Smooth muscle cell (in vitro differentiated cells): ENCODE data around the gene CUL2. TPM values are rescaled to one million over a fixed set of nuclear protein-coding genes. Genes with fewer than 3 reads are reported as not detected.

Experiments
- DNase-seq: peaks from one replicate; lab custom pipeline; 2025; ENCODE audit not compliant: unreplicated experiment; lab: John Stamatoyannopoulos, UW
- H2AFZ ChIP-seq: fragments of 200-600 bp; sonication (generic); 2 replicates; pipeline ENCODE4 v1.6.0; 2016; ENCODE audit warnings: antibody characterized with exemption, low read depth, mild to moderate bottlenecking
- H3F3A ChIP-seq: fragments of 200-600 bp; sonication (generic); 2 replicates; pipeline ENCODE4 v1.6.0; 2017; ENCODE audit warnings: antibody characterized with exemption, low read depth
- H3K27ac ChIP-seq: fragments of 200-600 bp; sonication (generic); 2 replicates; pipeline ENCODE4 v1.5.1; 2016; ENCODE audit warnings: low read depth, mild to moderate bottlenecking
- H3K27me3 ChIP-seq: fragments of 200-600 bp; sonication (generic); 2 replicates; pipeline ENCODE4 v1.6.1; 2016; ENCODE audit warnings: low read depth, mild to moderate bottlenecking
- H3K36me3 ChIP-seq: fragments of 200-600 bp; sonication (generic); 2 replicates; pipeline ENCODE4 v1.5.1; 2016; ENCODE audit warnings: low read depth
- H3K4me1 ChIP-seq: fragments of 200-600 bp; sonication (generic); 2 replicates; pipeline ENCODE4 v1.5.1; 2016; ENCODE audit warnings: low read depth
- H3K4me2 ChIP-seq: fragments of 200-600 bp; sonication (generic); 2 replicates; pipeline ENCODE4 v1.6.0; 2016; ENCODE audit warnings: mild to moderate bottlenecking
- H3K4me3 ChIP-seq: fragments of 200-600 bp; sonication (generic); 2 replicates; pipeline ENCODE4 v1.5.1; 2016; ENCODE audit warnings: mild to moderate bottlenecking
- H3K79me2 ChIP-seq: fragments of 200-600 bp; sonication (generic); 2 replicates; pipeline ENCODE4 v1.6.0; 2016; ENCODE audit warnings: low read depth, mild to moderate bottlenecking
- H3K9ac ChIP-seq: fragments of 200-600 bp; sonication (generic); 2 replicates; pipeline ENCODE4 v1.6.0; 2016; ENCODE audit warnings: low read depth
- H3K9me3 ChIP-seq: fragments of 200-600 bp; sonication (generic); replicated peaks from 2 replicates; pipeline ENCODE4 v1.5.1; 2016; ENCODE audit warnings: low read depth
- H4K20me1 ChIP-seq: fragments of 200-600 bp; sonication (generic); 2 replicates; pipeline ENCODE4 v1.6.0; 2016; ENCODE audit warnings: low read depth
- WGBS: methylation state at CpG from one replicate; pipeline ENCODE4 v1.1.7; 2016; ENCODE audit warnings: low lambda C conversion rate; 5-methylcytosine and 5-hydroxymethylcytosine counted together
- polyA plus RNA-seq: library from polyadenylated mRNA; unstranded; fragments of >200 nt; fragmentation: Nextera tagmentation; extraction: Ambion mirVana; gene quantifications from 2 replicates; pipeline ENCODE4 v1.2.1, GENCODE V29; 2016
- total RNA-seq: library from RNA; depleted of rRNA; stranded (reverse); fragments of >200 nt; gene quantifications from 2 replicates; pipeline ENCODE4 v1.2.3, GENCODE V29; 2014
- TF ChIP-seq, protein P1 (sequence below): fragments of 200-600 bp; sonication (generic); IDR thresholded peaks from 2 replicates; pipeline ENCODE4 v1.5.1; 2017; ENCODE audit warnings: borderline replicate concordance, mild to moderate bottlenecking, antibody characterized with exemption; ENCODE audit not compliant: insufficient read depth, poor library complexity, severe bottlenecking

CUL2 gene
- total and polyA plus RNA-seq, 2 experiments from 2014 or later, result 38.7 to 39.6 TPM

GRCh38 chr10:35020481-35020880 is 69.7 kb downstream of the CUL2 start:
- Histone ChIP-seq H3K27me3 (no peaks in the 10 kb centered on the region), H3K36me3 (peaks cover 18% of the 10 kb centered on the region), H3K79me2 (no peaks in the 10 kb centered on the region), H3K27ac (no peak overlapping the region), H2AFZ (no peak overlapping the region), H3K4me3 (no peak overlapping the region), H4K20me1 (no peaks in the 10 kb centered on the region), H3F3A (no peaks in the 10 kb centered on the region), H3K9ac (no peak overlapping the region), H3K9me3 (no peaks in the 10 kb centered on the region), H3K4me1 (no peaks in the 10 kb centered on the region), H3K4me2 (no peak overlapping the region)
- 43% methylated on average over 2 of the region's 2 CpGs for WGBS
- no peak for DNase-seq
- TF ChIP-seq, protein P1, sequence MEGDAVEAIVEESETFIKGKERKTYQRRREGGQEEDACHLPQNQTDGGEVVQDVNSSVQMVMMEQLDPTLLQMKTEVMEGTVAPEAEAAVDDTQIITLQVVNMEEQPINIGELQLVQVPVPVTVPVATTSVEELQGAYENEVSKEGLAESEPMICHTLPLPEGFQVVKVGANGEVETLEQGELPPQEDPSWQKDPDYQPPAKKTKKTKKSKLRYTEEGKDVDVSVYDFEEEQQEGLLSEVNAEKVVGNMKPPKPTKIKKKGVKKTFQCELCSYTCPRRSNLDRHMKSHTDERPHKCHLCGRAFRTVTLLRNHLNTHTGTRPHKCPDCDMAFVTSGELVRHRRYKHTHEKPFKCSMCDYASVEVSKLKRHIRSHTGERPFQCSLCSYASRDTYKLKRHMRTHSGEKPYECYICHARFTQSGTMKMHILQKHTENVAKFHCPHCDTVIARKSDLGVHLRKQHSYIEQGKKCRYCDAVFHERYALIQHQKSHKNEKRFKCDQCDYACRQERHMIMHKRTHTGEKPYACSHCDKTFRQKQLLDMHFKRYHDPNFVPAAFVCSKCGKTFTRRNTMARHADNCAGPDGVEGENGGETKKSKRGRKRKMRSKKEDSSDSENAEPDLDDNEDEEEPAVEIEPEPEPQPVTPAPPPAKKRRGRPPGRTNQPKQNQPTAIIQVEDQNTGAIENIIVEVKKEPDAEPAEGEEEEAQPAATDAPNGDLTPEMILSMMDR, result no peak

DNA sequence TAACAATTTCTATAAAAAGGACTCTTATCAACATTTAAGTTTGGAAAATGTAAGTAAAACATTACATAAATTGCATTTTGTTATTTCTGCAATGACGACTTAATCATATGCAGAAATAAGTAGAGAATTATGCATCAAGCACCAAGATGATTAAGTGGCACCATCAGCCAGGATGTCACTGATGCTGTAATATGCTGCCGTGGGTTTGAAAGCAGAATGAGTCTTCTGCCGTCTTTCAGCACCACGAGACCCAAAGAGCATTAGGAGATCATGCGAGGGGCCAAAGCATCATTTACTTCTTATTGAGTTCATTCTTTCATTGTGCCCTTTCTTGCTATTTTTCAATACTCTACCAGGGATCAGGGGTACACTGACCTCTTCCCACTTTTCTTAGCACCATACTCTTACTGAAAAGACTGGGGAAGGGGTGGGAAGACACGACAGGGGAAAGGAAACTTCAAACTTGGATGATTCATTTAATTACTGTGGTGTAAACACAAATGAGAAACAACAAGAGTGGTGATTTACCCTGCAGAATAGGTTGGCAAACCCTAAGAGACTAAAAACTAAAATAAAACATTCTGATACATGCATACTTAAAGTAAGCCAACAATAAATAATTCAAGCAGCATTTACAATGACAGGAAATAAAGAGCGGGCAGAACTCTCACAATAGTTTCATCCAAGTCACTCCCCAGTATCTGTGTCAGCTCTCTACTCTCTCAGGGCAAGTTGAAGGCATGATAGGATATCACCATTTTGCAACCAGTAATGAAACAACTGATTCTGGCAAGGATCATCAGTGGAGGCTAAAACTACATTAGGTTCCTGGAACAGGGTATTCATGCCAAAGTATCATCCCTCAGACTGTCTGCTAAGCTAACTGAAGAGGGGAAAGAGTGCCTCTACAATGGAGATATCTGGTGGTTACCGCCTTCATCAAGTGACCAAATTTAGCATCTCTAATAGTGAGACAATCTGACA is 70.8 kb downstream of the CUL2 start:
- Histone ChIP-seq H3K9me3 (no peaks in the 10 kb centered on the region), H4K20me1 (no peaks in the 10 kb centered on the region), H3K4me2 (no peak overlapping the region), H3K4me1 (no peaks in the 10 kb centered on the region), H3K79me2 (no peaks in the 10 kb centered on the region), H3K27me3 (no peaks in the 10 kb centered on the region), H3K27ac (no peak overlapping the region), H2AFZ (no peak overlapping the region), H3K4me3 (no peak overlapping the region), H3K9ac (no peak overlapping the region), H3K36me3 (peaks cover 18% of the 10 kb centered on the region), H3F3A (no peaks in the 10 kb centered on the region)
- no peak for DNase-seq
- TF ChIP-seq, protein P1, result no peak
- 92% methylated on average over 8 of the region's 8 CpGs for WGBS

GRCh38 chr10:35017608-35018007 is 72.5 kb downstream of the CUL2 start:
- Histone ChIP-seq H3K27ac (no peak overlapping the region), H3K9me3 (no peaks in the 10 kb centered on the region), H3K4me1 (no peaks in the 10 kb centered on the region), H3K9ac (no peak overlapping the region), H3K27me3 (no peaks in the 10 kb centered on the region), H2AFZ (no peak overlapping the region), H3K79me2 (no peaks in the 10 kb centered on the region), H4K20me1 (no peaks in the 10 kb centered on the region), H3K4me2 (no peak overlapping the region), H3K4me3 (no peak overlapping the region), H3F3A (no peaks in the 10 kb centered on the region), H3K36me3 (peaks cover 8% of the 10 kb centered on the region)
- TF ChIP-seq, protein P1, result no peak
- WGBS, result 95% methylated on average over 5 of the region's 5 CpGs
- no peak for DNase-seq
